ENCODE measurements around the gene PTP4A2.

DNA sequence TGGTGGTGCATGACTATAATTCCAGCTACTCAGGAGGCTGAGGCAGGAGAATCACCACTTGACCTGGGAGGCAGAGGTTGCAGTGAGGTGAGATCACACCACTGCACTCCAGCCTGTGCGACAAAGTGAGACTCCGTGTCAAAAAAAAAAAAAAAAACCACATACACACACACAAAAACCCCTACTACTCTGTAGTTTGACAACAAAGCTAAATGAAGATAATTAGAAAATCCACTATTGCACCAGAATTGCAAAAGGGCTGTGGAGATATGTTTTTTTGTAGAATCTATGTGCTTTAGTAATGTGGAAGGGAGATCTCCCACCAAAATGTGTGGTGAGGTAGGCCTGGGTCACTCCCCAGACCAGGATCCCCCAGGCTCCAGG lies 43.3 kb upstream of the PTP4A2 start:
- TF ChIP-seq POLR2A (IDR thresholded peaks at IDR 0.05) (no peak), EP300 (IDR thresholded peaks at IDR 0.05) (no peak), CTCF (IDR thresholded peaks at IDR 0.05) (no peak)

Measured in tibial nerve (tissue), 4 donors.